ENCODE data around the gene KTI12. TPM values are rescaled to one million over a fixed set of nuclear protein-coding genes. Genes with fewer than 3 reads are reported as not detected.

KTI12 gene
- total RNA-seq, 2 experiments from 2014 or later: 16.4 to 16.8 TPM

- no peaks in the 10 kb centered on the region for H3K9me3 ChIP-seq (ENCODE audit: low read length)
- no peak overlapping the region for H3K27ac ChIP-seq (ENCODE audit: low read depth, low read length, poor library complexity, severe bottlenecking)
- intact Hi-C loops (cut with micrococcal nuclease; ENCODE audit: unreplicated experiment): no loop called here
- no peaks in the 10 kb centered on the region for H3K79me2 ChIP-seq (ENCODE audit: insufficient read depth, low read depth, low read length)
- H3K36me3 ChIP-seq (ENCODE audit: insufficient read depth, low read length): no peaks in the 10 kb centered on the region
- H3K9me2 ChIP-seq (ENCODE audit: insufficient read depth, low read length): no peaks in the 10 kb centered on the region
- H3K4me3 ChIP-seq (ENCODE audit: low read depth, low read length, poor library complexity, severe bottlenecking): no peak overlapping the region
- no peak overlapping the region for H2AFZ ChIP-seq (ENCODE audit: low read length)
- H3K4me2 ChIP-seq (ENCODE audit: low read length): no peak overlapping the region
- CTCF ChIA-PET (ENCODE audit: unreplicated experiment): no interaction called here
- no TSS peak for BruUV-seq (replicated peaks)
- H3K4me1 ChIP-seq (ENCODE audit: insufficient read depth, low read length, poor library complexity, severe bottlenecking): no peaks in the 10 kb centered on the region
- no peaks in the 10 kb centered on the region for H4K20me1 ChIP-seq (ENCODE audit: insufficient read depth, low read length)
- POLR2A ChIA-PET: no interaction called here
- TF ChIP-seq CTCF (conservative IDR thresholded peaks at IDR 0.05; ENCODE audit: low read length) (no peak), EZH2phosphoT487 (IDR thresholded peaks at IDR 0.05; ENCODE audit: borderline replicate concordance, low read depth, low read length) (no peak)
- DNase-seq (ENCODE audit: low spot score): no peak
Measured at GRCh38 chr1:51997974-51998382, 35.6 kb downstream of the KTI12 start.

DNA sequence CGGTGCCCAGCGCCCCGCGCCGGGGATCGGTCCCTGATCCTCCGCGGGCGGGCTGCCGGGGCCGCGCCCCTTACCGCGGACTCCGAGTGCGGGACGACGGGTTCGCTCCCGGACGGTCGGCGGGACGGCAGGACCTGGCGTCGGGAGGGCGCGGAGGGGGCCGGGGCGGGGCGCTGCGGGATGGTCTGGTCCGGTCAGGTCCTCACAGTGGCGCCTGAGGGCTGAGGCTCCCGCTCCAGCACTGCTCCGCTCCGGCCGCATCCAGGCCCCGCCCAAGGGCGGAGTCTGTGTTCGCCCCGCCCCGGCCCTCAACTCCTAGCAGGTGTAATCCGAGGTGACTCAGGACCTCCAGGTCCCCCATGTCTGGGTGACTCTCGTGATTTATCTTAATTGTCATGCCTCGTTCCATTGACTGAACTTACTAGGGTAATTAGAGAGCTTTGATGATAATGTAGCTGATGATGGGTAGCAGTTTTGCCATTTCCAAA lies 43.1 kb downstream of the KTI12 start, which contains the start of gene RAB3B:
TSS of gene RAB3B (minus strand) at position 223 of the 488 bp plus-strand sequence. CDS start 13,583 bp downstream, outside the sequence.
- no TSS peak for BruUV-seq (replicated peaks)
- H3K36me3 ChIP-seq (ENCODE audit: insufficient read depth, low read length): no peaks in the 10 kb centered on the region
- H3K4me2 ChIP-seq (ENCODE audit: low read length): peak within 1 kb of the TSS; percentile 42; the same call in 1 of the 2 replicates
- ChIA-PET CTCF (ENCODE audit: unreplicated experiment) (no interaction called here), POLR2A (no interaction called here)
- H3K79me2 ChIP-seq (ENCODE audit: insufficient read depth, low read depth, low read length): no peaks in the 10 kb centered on the region
- TF ChIP-seq CTCF (conservative IDR thresholded peaks at IDR 0.05; ENCODE audit: low read length) (no peak), EZH2phosphoT487 (IDR thresholded peaks at IDR 0.05; ENCODE audit: borderline replicate concordance, low read depth, low read length) (no peak)
- H3K9me3 ChIP-seq (ENCODE audit: low read length): no peaks in the 10 kb centered on the region
- DNase-seq (ENCODE audit: low spot score): peak; percentile 11
- H3K4me3 ChIP-seq (ENCODE audit: low read depth, low read length, poor library complexity, severe bottlenecking): peak within 1 kb of the TSS; percentile 43
- no peaks in the 10 kb centered on the region for H3K9me2 ChIP-seq (ENCODE audit: insufficient read depth, low read length)
- no peak within 1 kb of the TSS for H3K27ac ChIP-seq (ENCODE audit: low read depth, low read length, poor library complexity, severe bottlenecking)
- H4K20me1 ChIP-seq (ENCODE audit: insufficient read depth, low read length): no peaks in the 10 kb centered on the region
- intact Hi-C loops (cut with micrococcal nuclease; ENCODE audit: unreplicated experiment): no loop called here
- no peaks in the 10 kb centered on the region for H3K4me1 ChIP-seq (ENCODE audit: insufficient read depth, low read length, poor library complexity, severe bottlenecking)
- no peak within 1 kb of the TSS for H2AFZ ChIP-seq (ENCODE audit: low read length)

DNA sequence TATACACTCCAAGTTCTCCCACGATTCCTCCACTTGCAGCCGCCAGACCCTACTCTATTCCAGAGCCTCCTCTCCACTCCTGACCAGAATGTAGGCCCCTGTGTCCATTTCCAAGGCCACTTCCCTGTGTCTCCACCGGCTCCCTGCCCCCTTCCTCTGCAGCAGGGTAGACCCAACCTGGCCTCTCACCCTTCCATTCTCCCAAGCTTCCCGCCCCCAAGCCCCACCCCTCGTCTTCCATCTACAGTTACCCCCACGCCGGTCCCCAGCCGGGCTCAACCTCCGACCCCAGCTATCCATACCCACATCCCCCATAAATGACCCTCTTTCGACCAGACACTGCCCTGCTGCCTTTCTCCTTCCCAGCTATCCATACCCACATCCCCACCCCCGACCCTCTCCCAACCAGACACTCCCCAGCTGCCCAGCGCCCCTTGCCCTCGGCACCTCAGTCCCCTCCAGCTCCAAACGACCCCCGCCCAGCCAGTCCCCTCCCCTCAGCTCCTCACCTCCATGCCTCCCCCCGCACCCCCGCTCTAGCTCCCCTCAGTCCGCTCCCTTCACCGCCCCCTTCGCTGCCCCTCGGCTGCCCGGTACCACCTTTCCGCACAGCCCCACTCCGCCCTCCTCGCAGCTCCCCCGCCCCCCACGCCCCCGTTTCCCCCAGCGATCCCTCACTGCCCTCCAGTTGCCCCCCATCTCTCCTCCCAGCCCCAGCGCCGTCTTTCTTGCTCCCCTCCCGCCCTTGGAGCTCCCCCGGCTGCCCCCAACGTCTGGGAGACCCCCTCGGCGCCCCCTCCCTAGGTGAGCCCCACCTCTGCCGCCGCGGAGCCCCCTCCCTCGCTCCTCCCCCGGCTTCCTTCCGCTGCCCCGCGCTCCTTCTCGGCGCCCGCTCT lies 43.8 kb downstream of the KTI12 start:
- Histone ChIP-seq H2AFZ (ENCODE audit: low read length) (no peak overlapping the region), H3K4me1 (ENCODE audit: insufficient read depth, low read length, poor library complexity, severe bottlenecking) (no peaks in the 10 kb centered on the region), H3K4me2 (ENCODE audit: low read length) (peak overlapping the region; percentile 42; the same call in 1 of the 2 replicates), H3K79me2 (ENCODE audit: insufficient read depth, low read depth, low read length) (no peaks in the 10 kb centered on the region), H3K4me3 (ENCODE audit: low read depth, low read length, poor library complexity, severe bottlenecking) (peak overlapping the region; percentile 43), H3K9me2 (ENCODE audit: insufficient read depth, low read length) (no peaks in the 10 kb centered on the region), H4K20me1 (ENCODE audit: insufficient read depth, low read length) (no peaks in the 10 kb centered on the region), H3K36me3 (ENCODE audit: insufficient read depth, low read length) (no peaks in the 10 kb centered on the region), H3K27ac (ENCODE audit: low read depth, low read length, poor library complexity, severe bottlenecking) (no peak overlapping the region), H3K9me3 (ENCODE audit: low read length) (no peaks in the 10 kb centered on the region)
- CTCF ChIA-PET (ENCODE audit: unreplicated experiment): no interaction called here
- BruUV-seq (replicated peaks): no TSS peak
- POLR2A ChIA-PET: interaction anchor here (0.6 kb wide), 1 partner anchor 9 kb away, joined by 3 read pairs; no protein-coding TSS in a partner anchor
- no peak for DNase-seq (ENCODE audit: low spot score)
- TF ChIP-seq CTCF (conservative IDR thresholded peaks at IDR 0.05; ENCODE audit: low read length) (no peak), EZH2phosphoT487 (IDR thresholded peaks at IDR 0.05; ENCODE audit: borderline replicate concordance, low read depth, low read length) (no peak)
- intact Hi-C loops (cut with micrococcal nuclease; ENCODE audit: unreplicated experiment): no loop called here

Data from OCI-LY7 (cell line).